Right lobe of liver (tissue), 4 donors: ENCODE measurements around the gene MAPKAPK2.

Source experiments
- POLR2A ChIP-seq: fragments of 450-650 bp; IDR thresholded peaks from one replicate; pipeline ENCODE4 v1.6.1; 2017; ENCODE audit warnings: antibody characterized with exemption, mild to moderate bottlenecking
- TF ChIP-seq, protein P1 (sequence below), 4 donors: fragments of 200-600 bp in 3 of 4; fragments of 450-650 bp in 1 of 4; IDR thresholded peaks; one replicate each; pipeline versions ENCODE4 v1.5.1 to v1.8.0; 2016 to 2022; ENCODE audit warnings: antibody characterized with exemption in 4 of 4, mild to moderate bottlenecking in 2 of 4
- donor health status: DM: no; HTN: no; CAD: no.
- donor health status: DM: no; HTN: no; CAD: no.
- donor health status: DM: no; HTN: yes; CAD: no.

DNA sequence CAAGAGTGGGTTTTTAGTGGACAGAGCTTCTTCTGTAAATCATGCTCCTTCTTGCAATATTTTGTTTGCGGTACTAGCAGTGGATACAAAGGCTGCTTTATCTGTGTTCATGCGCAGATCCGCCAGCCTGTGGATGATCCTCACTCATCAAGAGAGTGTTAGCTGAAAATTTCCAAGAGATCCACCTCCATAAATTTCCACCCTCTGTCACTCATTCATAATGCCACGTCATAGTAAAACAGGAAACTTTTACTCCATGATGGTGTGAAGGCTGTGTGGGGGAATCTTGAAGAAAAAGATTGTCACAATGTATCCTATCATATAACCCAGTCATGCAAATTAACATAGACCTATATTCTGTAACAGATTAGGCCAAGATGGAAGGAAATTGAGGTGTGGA is 4.4 kb upstream of the MAPKAPK2 start:
- TF ChIP-seq, protein P1, sequence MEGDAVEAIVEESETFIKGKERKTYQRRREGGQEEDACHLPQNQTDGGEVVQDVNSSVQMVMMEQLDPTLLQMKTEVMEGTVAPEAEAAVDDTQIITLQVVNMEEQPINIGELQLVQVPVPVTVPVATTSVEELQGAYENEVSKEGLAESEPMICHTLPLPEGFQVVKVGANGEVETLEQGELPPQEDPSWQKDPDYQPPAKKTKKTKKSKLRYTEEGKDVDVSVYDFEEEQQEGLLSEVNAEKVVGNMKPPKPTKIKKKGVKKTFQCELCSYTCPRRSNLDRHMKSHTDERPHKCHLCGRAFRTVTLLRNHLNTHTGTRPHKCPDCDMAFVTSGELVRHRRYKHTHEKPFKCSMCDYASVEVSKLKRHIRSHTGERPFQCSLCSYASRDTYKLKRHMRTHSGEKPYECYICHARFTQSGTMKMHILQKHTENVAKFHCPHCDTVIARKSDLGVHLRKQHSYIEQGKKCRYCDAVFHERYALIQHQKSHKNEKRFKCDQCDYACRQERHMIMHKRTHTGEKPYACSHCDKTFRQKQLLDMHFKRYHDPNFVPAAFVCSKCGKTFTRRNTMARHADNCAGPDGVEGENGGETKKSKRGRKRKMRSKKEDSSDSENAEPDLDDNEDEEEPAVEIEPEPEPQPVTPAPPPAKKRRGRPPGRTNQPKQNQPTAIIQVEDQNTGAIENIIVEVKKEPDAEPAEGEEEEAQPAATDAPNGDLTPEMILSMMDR (IDR thresholded peaks at IDR 0.05), result no peak
- no peak for TF ChIP-seq POLR2A
